HG03565 (cell line): ENCODE measurements around the gene POLR3K.
"Not testable (repeated sequence)": the region's sequence is repeated elsewhere in the genome, so short reads cannot be mapped to it uniquely, and the experiment has no call there.

Experiments
- ATAC-seq: cut with Tn5 transposase; IDR thresholded peaks from one replicate; pipeline ENCODE4 v1.9.1; 2021; ENCODE audit warnings: mild to moderate bottlenecking, moderate library complexity; ENCODE audit not compliant: unreplicated experiment

Gene POLR3K

GRCh38 chr16:47234-47633 lies 6.2 kb downstream of the POLR3K start:
- ATAC-seq: no peak

- not testable (repeated sequence) for ATAC-seq
Observed at GRCh38 chr16:46510-46909, 6.9 kb downstream of the POLR3K start.

GRCh38 chr16:45454-45853 lies 8.0 kb downstream of the POLR3K start:
- no peak for ATAC-seq

GRCh38 chr16:44655-45054 lies 8.8 kb downstream of the POLR3K start:
- ATAC-seq: no peak

GRCh38 chr16:43294-43693 lies 10.1 kb downstream of the POLR3K start:
- ATAC-seq: no peak

- ATAC-seq: no peak
Observed at GRCh38 chr16:42691-43090, 10.7 kb downstream of the POLR3K start.

- no peak for ATAC-seq
Observed at GRCh38 chr16:42069-42457, 11.3 kb downstream of the POLR3K start.

- ATAC-seq: no peak
Observed at GRCh38 chr16:41439-42068, 11.9 kb downstream of the POLR3K start.

- ATAC-seq: peak; percentile 55
Observed at GRCh38 chr16:38941-39892, 14.2 kb downstream of the POLR3K start.

GRCh38 chr16:38206-38605 lies 15.2 kb downstream of the POLR3K start:
- ATAC-seq: not testable (repeated sequence)

GRCh38 chr16:37511-37910 lies 15.9 kb downstream of the POLR3K start:
- no peak for ATAC-seq

- no peak for ATAC-seq
Observed at GRCh38 chr16:36336-36984, 16.9 kb downstream of the POLR3K start.

GRCh38 chr16:35678-36305 lies 17.6 kb downstream of the POLR3K start:
- ATAC-seq: no peak

- ATAC-seq: no peak
Observed at GRCh38 chr16:35011-35677, 18.3 kb downstream of the POLR3K start.

- ATAC-seq: no peak
Observed at GRCh38 chr16:34648-34987, 18.8 kb downstream of the POLR3K start.

GRCh38 chr16:33877-34647 lies 19.3 kb downstream of the POLR3K start:
- no peak for ATAC-seq

- not testable (repeated sequence) for ATAC-seq
Observed at GRCh38 chr16:33154-33876, 20.1 kb downstream of the POLR3K start.

- ATAC-seq: not testable (repeated sequence)
Observed at GRCh38 chr16:30627-31026, 22.8 kb downstream of the POLR3K start.

- ATAC-seq: peak; percentile 62
Observed at GRCh38 chr16:25926-26348, 27.5 kb downstream of the POLR3K start.
